CD4-positive, alpha-beta T cell treated with Interleukin-10 for 1 hour (primary cell): ENCODE data around the gene DDI2.
"Not testable (repeated sequence)": the region's sequence is repeated elsewhere in the genome, so short reads cannot be mapped to it uniquely, and the experiment has no call there.

ENCODE experiments used
- DNase-seq: peaks from one replicate; pipeline ENCODE4 v3.0.0-alpha.2; 2020

Gene DDI2

DNA sequence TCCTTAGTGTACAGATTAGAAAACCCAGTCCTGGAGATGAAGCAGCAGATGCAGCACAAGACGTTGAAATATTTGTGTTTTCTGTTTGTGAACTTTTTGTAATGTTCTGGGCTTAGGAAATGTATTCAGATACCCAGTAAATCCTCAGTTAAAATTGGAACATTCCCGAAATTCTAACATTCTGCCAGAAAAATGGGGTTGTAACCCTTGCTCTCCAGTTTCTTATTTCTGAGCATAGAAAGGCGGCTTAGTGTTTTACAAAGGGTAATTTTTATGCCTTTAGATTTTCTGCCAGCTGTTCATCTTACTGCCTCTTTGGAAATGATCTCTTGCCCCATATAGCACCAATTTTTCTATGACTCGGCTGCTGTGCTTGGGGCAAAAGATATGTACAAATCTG is 20.6 kb downstream of the DDI2 start:
- no peak for DNase-seq

- no peak for DNase-seq
These were observed 22.0 kb downstream of the DDI2 start for GRCh38 chr1:15639262-15639661.

- DNase-seq: no peak
These were observed 22.7 kb downstream of the DDI2 start for GRCh38 chr1:15639931-15640330.

GRCh38 chr1:15640667-15641066 is 23.4 kb downstream of the DDI2 start:
- no peak for DNase-seq

DNA sequence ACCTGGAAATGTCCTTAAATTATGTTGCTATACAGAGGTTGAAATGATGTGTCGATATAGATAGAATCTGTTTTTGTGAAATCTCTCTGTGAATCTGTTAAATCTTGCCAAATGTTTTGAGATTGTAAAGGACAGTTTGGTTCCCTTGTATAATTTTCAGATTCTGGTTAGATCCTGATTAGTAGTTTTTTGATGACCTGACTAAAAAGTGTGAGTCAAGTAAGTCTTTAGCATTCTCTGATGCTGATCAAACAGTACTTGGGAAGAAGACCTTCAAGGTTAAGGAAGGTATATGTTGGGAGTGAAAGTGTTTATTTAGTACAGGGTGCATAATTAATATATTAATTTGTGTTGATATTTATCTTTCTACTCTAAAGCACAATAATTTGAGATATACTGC is 32.7 kb downstream of the DDI2 start:
- no peak for DNase-seq

GRCh38 chr1:15650433-15650832 is 33.2 kb downstream of the DDI2 start:
- no peak for DNase-seq

- not testable (repeated sequence) for DNase-seq
These were observed 34.9 kb downstream of the DDI2 start for GRCh38 chr1:15652130-15652529.

GRCh38 chr1:15654091-15654690 is 36.9 kb downstream of the DDI2 start:
- DNase-seq: no peak

GRCh38 chr1:15656464-15656863 is 39.2 kb downstream of the DDI2 start:
- no peak for DNase-seq

DNA sequence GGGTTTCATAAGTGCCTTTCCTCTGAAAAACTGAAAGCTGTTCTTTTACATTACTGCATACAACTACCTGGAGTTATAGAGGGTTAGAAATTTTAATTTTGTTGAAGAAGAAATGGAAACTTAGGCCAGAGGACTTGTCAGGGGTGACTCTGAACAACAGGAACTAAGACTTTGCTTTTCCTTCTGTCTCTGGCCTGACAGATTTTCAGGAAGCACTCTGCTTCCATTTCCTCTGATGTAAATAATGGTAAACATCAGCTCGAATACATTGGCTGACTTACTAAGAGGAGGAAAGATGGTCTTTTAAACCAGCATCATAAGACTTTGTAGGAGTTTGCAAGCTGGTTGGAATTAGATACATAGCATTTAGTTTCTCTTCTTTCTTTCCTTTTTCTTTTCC is 39.8 kb downstream of the DDI2 start:
- no peak for DNase-seq

DNA sequence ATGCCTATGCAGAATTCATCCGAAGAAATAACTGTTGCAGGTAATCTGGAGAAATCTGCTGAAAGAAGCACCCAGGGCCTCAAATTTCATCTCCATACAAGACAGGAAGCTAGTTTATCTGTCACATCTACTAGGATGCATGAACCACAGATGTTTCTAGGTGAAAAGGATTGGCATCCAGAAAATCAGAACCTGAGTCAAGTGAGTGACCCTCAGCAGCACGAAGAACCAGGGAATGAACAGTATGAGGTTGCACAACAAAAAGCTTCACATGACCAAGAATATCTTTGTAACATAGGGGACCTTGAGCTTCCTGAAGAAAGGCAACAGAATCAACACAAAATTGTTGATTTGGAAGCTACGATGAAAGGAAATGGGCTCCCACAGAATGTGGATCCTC is 42.9 kb downstream of the DDI2 start:
- no peak for DNase-seq

DNA sequence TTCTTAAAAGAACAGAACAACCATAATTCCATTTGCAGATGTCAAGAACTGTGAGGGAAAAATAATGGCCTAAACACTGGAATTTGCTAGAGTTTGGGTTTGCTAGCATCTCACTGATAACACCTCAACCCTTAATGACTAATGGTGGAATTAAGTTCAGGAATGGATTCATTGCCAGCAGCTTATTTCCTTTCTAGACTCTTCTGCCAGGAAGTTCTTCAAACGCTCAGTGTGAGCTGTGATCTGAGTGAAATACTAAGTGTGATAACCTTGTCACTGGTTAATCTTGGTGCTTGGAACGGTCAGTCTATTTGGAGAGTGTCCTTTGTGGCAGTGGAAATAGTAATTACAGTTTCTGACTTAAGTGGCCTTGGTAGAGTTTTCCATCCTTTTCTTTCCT is 45.2 kb downstream of the DDI2 start:
- DNase-seq: no peak

- no peak for DNase-seq
These were observed 46.7 kb downstream of the DDI2 start for GRCh38 chr1:15663925-15664324.

DNA sequence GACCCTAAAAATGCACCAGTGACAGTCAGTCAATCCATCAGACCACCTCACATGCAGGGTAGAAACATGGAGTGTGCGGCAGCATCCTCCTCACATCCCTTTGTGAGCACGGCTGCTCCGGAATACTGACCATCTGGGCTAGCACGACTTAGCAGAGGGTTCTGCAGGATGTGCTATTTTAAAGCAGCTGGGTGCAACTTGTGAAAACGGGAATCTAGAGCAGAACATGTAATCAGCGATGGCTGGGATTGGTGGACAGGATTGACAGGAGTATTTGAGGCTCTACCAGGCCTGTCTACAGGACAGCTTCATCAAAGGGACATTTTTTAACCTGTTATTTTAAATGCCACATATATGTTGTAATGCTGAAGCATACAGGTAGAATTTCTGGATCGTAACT is 50.1 kb downstream of the DDI2 start:
- DNase-seq: no peak

DNA sequence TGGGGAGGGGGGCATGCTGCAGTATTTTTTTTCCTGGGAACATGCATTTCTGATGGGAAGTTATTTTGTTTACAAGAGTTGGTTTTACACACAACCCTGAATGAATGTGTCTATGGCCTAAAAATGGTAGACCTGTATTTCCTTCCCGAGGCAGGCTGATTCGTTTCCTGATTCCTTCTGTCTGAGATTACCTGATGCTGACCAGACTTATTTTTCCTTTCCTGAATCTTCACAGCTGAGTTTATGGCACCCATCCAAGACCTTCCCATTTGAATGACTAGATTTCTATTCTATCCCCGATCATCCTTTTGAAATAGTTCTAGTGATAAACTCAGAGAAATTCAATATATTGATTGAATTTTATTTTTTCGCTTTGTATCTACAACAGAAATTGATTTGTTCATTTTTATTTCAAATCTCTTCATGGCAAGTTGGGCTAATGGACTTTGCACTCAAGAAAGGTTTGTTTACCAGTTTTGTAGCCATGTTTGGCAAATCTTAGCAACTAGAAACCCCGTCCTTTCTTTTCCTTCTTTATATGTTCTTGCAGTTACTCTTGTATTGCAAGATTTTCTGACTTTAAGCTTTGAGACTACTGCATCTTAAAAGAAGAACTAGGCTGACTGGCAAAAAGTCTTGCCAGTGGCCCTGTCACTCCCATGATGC is 51.0 kb downstream of the DDI2 start:
- DNase-seq: no peak

DNA sequence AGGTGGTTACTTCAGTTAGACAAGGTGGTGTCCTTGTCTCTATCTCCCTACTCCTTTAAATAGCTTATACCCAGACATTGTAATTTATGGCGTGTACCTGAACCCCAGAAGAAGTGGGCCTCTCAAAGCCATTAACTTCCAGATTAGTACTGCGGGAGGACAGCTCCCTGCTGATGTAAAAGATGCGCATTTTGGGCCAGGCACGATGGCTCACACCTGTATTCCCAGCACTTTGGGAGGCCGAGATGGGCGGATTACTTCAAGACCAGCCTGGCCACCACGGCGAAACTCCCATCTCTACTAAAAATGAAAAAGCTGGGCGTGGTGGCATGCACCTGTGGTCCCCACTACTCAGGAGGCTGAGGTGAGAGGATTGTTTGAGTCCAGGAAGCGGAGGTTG is 51.8 kb downstream of the DDI2 start:
- no peak for DNase-seq

GRCh38 chr1:15669864-15670263 is 52.6 kb downstream of the DDI2 start:
- DNase-seq: no peak

- DNase-seq: no peak
These were observed 54.2 kb downstream of the DDI2 start for GRCh38 chr1:15671430-15671829.

DNA sequence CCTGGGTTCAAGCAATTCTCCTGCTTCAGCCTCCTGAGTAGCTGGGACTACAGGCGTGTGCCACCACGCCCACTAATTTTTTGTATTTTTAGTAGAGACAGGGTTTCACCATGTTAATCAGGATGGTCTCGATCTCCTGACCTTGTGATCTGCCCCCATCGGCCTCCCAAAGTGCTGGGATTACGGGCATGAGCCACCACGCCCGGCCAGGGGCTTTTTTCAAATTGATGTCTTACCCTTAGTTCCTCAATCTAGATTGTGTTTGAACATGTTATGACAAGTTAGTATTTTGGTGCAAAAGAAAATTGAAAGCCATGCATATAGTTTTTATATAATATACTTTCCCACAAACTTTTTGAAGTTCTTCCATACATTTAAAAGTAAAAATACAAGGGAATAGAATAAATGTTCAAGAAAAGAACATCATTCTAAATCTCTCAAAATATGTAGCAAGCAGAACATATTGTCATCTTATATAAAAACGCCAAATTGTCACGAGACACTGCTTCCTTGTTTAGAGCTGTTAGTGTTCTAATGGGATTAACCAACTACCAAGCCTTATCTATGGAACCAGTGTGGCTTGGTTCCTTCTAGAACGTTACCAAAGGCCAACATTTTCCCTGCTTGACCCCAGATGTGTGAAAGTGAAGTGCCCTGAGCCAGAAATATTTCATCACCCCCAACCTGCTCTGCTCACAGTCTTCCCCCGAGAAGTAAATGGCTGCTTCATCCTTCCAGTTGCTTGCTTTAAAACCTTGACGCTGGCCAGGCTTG is 57.3 kb downstream of the DDI2 start:
- DNase-seq: no peak

GRCh38 chr1:15676010-15676409 is 58.8 kb downstream of the DDI2 start:
- DNase-seq: no peak

DNA sequence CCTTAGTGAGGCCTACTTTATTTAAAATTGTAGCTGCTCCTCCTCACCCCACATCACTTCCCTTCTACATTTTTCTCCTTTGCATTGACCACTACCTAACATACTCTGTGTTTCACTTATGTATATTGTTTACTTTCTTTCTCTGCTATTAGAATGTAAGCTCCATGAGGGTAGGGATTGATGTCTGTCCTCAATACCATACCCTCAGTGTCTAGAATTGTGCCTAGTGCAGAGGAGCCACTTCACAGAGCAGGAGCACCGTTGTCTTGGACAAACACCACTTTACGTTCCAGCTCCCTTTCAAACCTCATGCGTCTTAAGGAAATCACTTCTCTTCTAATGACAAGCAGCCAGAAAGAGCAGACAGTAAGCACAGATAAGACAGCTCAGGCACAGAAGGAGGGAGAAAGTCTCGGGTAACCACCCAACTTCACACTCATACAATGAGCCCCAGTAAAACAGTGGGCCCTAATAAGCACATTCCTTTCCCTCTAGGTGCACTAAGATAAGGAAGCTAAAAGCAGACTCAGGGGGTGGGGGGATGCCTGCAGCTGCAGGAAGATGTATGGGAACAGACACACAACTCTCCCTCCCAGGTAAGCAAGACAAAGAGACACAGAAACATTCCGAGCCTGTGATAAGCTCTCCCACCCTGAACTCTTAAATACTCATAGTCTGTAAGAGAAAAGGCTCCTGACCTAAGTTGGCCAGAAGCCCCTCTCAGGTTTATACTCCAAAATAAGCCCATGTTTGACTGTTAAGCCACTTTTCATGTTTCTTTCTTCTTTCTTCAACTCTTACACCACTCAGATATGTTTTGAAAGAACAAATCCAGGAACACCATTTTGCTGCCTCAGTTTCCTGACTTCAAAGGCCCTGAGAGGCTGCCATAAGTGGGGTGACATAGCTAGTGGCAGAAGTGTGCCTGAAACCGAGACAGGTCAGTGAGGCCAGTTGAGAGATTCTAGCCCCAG is 59.7 kb downstream of the DDI2 start:
- no peak for DNase-seq

DNA sequence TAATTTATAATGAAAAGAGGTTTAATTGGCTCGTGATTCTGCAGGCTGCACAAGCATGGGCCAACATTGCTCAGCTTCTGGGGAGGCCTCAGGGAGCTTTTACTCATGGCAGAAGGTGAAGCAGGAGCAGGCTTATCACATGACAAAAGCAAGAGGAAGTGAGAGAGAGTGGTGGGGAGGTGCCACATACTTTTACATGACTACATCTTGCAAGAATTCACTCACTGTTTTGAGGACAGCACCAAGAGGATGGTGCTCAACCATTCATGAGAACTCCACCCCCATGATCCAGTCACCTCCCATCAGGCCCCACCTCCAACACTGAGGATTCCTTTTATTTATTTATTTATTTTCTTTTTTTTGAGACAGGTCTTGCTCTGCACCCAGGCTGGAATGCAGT is 61.3 kb downstream of the DDI2 start:
- DNase-seq: no peak

DNA sequence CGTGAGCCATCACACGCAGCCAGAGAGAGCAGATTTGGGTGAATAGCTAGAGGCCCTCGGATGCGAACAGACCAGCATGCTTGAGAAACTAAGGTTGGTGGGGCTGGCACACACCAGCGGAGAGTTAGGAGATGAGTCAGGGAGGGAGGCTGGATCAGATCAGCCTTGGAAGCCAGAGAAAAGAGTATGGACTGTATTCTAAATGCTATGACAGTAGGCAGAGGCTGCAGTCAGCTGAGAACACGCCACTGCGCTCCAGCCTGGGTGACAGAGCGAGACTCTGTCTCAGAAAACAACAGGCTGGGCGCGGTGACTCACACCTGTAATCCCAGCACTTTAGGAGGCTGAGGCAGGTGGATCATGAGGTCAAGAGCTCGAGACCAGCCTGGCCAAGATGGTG is 62.9 kb downstream of the DDI2 start:
- no peak for DNase-seq
